Occipital lobe (tissue), 2 donors: ENCODE measurements around the gene USE1. TPM values are rescaled to one million over a fixed set of nuclear protein-coding genes. Genes with fewer than 3 reads are reported as not detected.

Experiments
- DNase-seq: peaks from one replicate; lab custom pipeline; 2025; lab: John Stamatoyannopoulos, UW
- total RNA-seq: library from RNA; depleted of rRNA; stranded (reverse); fragments of >200 nt; gene quantifications from one replicate; pipeline ENCODE4 v1.2.3, GENCODE V29; 2014

The USE1 gene
- total RNA-seq, 1 donor from 2014 or later = 10.1 TPM

DNA sequence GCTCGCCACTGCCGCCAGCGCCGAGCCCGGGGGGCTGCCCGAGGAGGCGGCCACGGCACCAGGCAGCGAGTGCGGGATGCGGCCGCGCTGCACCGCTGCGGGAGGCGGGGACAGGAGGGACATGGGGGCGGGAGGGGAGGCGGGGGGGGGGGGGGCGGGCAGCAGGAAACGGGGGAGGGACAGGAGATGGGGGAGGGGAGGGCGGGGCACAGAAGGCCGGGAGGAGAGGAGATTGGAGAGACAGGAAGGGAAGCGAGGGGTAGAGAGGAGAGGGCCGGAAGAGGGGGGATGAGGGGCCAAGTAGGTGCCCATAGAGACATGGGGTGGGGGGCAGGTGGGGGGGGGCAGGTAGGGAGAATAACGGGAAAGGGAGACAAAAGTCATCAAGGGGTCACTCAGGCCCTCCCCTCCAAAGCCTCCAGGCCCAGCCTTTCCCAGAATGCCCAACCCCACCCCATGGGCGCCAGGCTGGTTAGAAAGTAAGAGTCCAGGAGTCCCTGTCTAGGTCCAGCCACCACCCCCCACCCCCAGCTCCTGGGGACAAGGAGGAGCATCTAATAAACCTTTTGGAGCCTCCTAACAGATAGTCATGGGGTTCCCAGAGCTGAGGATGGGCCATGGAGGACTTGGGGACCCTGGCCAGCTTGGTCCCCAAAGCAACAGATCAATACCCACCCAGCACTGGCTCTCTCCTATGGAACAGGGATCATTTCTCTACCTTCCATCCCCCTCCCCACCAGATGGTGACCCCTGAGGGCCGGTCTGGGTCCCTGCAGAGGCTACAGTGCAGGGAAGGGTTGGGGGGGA is 21.0 kb downstream of the USE1 start:
- no peak for DNase-seq

DNA sequence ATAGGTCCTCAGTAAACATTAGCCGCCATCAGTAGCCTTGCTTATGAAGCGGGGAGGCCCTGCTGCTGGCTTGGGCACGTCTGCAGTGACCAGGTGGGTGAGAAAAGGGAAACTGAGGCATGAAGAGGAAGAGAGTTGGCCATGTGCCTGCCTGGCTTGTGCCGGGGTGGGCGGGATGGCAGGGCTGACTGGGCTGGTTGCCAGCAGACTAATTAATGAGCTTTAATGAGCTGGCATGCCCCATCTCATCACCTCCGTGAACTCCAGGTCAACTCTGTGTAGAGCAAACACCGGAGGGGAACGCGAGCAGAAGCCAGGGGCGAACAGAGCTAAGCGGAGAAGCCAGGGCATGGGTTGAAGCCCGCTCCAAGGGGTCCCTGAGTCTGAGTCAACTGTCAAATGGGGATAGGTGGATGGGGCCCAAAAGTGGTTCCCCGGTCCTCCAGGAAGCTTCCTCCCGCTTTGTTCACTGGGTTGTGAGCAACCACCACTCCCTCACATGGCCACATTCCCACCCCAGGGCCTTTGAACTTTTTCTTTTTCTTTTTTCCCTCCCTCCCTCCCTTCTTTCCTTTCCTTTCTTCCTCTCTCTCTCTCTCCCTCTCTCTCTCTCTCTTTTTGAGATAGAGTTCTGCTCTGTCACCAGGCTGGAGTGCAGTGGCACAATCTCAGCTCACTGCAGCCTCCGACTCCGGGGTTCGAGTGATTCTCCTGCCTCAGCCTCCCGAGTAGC is 21.8 kb downstream of the USE1 start:
- DNase-seq = no peak

DNA sequence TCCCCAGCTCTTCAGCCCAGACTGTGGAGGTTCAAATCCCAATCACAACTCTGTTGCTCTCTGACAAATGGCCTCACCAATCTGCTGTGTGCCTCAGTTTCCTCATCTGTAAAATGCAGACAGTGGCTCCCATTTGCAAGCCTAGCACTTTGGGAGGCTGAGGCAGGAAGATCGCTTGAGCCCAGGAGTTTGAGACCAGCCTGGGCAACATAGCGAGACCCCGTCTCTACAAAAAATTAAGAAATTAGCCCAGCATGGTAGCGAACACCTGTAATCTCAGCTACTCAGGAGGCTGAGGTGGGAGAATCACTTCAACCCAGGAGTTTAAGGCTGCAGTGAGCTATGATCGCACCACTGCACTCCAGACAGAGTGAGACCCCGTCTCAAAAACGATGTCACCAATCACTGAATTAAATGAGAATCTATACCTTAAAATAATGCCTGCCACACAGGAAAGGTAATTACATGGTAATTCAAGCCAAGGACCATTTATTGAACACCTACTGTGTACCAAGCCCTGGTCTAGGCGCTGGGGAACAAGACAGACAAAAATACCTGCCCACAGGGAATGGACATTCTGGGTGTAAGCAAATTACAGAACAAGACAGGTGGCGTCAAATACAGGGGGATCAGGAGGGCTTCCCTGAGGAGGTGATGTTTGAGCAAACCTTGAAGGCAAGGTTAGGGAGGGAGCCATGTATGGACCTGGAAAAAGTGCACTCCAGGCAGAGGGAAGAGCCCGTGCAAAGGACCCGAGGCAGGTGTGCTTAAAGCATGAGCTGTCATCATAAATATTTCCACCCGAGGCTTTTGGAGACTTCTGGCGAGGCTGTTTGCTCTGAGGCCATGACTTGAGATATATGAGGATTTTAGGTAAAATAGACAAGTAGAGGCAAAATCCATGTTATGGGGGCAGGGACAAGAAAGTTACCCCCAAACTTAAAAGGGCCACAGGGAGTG is 22.9 kb downstream of the USE1 start:
- no peak for DNase-seq

DNA sequence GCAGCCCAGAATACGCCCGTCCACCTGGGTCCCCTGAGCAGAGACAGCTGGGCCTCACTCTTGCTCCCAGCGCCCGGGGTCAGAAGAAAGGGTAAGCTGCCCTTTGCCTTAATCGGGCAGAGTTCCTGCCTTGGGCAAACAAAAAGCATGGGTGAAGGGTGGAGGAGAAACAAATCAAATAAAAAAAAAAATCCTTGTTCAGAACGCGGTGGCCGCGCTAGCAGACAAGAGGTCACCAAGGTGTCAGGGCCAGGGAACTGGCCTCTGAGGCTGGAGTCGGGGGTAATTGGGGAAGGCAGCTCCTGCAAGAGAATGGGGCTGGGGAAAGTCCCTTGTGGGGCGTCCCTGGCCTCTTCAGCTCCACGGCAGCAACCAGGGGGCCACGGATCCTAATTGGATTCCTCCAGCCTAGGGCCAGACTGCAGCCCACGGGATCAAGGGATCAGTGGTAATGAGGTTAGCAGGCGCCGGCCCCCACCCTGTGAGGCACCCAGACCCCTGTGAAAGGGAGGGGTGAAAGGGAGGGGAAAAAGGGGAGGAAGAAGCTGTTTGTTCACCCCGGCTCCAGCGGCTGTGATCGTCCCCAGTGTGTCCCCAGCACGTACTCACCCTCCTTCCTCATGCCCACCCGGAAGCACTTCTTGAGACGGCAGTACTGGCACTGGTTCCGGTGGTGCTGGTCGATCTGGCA is 25.1 kb downstream of the USE1 start:
- DNase-seq = no peak

DNA sequence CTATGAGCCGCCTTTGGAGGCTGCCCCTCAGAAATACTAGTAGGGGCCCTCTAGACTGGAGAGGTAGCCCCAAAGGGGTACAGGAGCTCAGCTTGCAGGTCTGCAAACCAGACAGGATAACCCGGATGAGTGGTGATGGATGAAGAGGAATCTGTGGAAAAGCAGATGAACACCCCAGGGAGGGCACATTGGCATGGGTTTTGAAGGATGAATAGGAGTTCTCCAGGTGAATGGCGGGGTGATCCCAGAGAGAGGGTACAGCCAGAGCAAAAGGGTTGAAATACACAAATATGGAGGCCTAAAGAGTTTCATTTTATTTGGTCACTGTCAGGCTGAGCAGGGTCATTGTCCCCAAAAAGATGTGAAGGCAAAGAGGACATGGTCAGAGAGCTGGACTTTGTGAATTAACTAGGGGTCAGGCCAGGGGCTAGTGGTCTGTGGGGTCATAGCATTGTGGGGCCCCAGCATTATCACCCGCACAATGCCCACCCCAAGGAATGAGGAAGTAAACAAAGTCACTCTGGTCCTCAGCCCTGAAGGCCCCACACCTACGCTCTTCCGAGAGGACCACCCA is 25.8 kb downstream of the USE1 start:
- no peak for DNase-seq

DNA sequence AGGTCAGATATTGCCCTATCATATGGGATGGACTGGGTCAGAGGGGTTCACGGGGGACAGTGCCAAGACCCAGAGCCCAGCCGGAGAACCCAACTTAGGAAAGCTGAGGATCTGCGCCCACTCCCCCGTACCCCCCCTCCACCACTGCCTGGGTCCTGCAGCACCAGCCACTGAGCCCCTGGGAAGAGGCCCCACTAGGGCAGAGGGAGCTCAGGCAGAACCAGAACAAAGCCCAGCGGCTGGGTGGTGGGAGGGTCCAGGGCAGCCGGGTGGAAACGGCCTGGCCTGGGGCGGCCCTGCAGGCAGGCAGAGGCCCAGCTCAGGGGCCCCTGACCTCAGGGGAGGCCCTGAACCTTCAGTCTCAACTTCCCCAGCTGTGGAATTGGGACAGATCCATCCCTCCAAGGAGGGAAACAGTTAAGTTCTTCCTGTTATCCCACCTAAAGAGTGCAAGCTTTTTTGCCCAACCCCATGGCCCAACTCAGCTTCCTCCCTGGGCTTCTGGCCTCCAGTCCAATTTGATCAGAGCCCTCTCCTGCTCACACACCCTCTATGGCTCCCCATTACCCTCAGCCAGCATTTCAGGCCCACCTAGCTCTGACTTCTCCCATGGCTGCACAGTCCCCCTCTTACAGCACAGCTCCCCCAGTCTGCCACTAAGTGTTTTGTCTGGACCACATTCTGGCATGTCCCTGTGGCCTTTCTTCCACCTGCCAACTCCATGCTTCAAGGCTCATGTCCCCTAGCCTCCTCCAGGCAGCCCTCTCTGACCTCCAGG is 27.5 kb downstream of the USE1 start:
- no peak for DNase-seq

DNA sequence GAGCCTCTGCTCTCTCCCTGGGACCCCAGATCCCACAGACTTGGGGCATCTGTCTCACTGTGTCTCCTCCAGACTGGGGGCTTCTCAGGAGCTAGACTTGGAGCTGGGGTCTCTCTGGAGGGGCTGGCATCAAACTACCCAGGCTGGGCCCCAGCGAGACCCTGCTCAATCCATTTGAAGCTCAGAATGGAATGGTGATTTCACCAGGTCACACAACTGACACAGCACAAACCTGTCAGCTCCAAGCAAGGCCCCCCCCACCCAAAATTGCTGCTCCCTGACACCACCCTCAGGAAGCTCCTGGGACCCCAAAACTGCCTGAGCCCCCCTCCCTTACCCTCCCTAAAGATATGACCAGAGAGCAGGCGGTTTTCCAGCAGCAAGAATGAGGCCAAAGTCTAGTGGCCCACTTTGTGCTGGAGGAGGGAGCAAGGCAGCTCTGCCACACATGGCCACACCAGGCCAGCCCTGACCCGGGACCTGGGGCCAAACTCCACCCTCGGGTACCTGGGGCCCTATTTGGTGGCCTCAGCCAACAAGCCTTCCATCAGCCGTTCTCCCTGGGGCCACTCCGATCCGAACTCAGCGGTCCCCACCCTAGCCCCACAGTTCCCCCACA is 28.2 kb downstream of the USE1 start:
- DNase-seq = no peak

DNA sequence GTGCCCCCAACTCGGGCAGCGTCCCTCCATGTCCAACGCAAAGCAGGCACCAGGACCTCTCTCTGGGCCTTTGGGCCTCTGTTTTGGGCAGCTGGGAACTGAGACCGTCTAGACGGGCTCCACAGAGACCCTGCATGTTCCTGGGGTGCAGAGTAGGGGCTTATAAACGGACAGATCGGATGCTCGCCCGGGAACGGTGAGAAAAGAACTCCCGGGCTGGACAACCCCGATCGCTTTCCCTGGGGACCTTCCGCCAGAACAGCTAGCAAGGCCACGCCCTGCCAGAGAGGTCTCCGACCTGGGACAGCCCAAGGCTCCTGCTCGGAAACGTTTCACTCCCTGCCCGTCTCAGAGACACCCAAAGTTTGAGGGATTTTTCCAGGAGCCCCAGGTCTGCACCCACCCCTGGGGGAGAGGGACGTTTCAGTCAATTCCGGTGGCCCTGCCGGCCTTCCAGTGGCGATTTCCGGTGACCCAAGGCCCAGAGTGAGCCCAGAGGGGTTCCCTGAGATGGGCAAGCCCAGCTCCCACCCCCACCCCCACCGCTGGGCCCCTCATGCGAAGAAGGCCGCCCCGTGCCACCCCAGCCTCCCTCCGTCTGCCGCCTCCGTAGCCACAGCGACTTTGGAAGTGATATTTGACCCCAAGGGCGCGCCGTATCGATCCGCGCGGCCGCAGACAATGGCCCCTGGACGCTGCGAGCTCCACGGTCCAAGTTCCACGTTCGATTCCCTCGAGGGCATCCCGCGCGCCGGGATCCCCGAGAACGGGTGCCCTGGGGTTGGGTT is 28.9 kb downstream of the USE1 start:
- DNase-seq = no peak

DNA sequence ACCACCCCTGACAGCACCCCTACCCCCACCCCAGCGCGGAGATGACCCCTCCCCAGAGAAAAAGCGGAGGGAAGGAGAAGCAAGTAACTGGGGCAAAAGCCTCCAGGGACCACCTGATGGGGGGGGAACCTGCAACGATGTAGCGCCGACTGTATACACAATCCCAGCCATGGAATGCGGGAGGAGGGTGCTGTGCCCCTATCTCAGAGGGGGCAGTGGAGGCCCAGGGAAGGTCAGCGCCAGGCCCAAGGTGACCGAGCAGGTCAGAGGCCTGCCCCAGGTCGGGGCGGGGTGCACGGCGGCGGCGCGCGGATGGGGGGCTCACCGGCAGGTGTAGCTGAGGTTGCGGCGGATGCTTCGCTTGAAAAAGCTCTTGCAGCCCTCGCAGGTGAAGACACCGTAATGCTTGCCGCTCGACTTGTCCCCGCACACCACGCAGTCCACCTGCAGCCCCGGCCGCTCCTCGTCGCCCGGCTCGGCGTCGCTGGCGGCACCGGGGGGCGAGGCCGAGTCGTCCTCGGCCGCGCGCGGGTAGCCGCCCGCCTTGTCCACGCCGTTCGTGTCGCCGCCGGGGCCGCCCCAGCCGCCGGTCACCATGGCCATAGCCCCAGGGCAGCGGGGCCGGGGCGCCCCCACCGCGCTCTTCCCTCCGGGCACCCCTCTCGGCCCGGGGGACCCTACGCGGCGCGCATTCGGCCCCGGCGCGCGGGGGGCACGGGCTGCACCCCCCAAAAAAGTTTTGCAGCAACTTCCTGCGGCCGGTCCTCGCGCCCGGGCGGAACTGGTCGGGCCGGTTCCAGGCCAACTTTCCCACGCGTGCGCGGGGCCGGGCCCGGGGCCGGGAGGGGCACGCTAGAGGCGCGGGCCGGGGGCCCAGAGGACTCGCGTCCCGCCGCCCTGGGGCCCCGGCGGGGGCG is 29.7 kb downstream of the USE1 start:
- DNase-seq = no peak

DNA sequence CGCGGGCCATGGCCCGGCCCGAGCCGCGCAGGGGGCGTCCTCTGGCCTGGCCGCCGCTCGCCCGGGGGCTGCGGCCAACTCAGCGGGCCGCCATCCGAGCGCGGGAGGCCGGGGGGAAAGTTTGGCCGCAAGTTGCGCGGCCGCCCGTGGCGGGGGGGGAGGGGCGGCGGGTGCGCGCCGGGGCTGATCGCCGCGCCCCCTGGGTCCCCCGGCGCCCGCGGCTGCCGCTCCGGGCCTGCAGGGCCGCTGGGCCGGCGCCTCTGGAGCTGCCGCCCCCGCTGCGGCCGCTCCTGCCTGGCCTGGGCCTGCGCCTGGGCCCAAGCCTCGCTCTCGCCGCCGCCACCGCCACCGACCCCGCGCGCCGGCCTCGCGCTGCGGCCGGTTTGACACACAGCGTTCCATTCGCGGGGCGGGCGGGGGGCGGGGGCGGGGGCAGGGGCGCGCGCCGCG is 30.4 kb downstream of the USE1 start, which contains the start of gene NR2F6:
TSS of gene NR2F6 (minus strand) at position 385 of the 450 bp plus-strand sequence. CDS start 699 bp downstream, outside the sequence.
- DNase-seq = no peak

DNA sequence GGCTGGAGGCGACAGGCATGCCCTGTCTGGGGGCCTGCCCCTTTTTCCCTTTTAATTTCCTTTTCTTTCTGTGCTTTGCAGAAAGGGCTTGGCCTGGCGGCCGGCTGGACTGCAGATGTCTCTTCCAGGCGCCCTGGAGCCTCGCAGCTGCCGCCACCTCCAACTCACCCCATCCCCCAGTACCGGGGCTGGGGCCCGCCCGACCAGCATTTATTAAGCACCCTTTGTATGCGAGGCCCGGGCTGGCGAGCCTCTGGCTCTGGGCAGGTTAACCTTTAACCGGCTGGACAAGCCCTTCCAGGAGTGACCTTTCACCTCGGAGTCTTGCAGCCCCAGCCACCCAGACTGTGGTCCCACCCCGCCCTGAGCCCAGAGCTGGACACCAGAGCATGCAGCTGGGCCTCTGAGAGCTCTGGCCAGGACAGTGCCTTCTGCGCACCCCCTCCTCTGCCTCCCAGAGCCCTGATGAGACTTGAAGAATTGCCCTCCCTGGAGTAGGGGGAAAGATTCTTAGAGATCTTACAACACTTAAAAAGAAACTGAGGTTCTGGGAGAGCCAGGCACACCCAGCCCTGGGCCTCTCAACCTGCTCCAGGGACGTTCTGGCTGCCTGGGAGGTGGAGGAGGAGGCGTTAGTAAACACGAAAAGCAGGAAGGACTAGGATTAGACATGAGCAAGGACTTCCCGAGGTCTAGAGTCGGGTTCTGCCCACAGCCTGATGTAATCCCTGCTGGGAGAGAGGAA is 31.7 kb downstream of the USE1 start:
- no peak for DNase-seq

DNA sequence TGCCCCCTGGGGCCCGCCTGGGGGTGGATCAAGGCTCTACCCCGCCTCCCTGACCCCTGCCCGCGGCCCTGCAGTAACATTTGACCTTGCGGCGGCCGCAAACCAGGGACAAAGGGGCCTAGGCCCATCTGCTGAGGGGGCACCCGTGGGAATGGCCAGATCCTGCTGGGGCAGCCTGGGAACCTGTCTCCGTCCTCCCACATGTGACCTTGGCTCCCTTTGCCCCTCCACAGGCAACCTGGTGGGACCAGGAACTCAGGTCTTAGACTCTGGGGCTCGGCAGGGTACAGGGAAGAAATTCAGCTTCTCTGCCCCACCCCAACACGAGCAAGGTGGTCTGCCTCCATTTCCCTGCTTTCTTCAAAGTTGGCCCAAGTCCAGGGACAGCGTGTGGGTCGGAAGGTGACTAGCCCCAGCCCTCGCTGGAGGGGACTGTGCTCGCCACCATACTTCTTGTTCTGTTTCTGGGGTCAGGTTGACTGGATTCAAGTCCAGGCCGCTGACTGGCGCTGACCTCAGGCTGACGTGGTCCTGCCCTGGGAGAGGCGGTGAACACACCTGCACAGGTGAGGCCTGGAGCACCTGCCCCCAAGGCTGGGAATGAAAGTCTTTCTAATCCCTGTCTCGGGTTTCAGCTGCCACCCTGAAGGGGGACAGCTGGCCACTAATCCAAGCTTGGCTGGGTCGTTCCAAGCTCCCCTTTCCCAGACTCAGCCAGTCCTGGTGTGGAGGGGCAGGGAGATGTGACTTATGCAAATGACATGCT is 33.0 kb downstream of the USE1 start:
- DNase-seq = no peak

DNA sequence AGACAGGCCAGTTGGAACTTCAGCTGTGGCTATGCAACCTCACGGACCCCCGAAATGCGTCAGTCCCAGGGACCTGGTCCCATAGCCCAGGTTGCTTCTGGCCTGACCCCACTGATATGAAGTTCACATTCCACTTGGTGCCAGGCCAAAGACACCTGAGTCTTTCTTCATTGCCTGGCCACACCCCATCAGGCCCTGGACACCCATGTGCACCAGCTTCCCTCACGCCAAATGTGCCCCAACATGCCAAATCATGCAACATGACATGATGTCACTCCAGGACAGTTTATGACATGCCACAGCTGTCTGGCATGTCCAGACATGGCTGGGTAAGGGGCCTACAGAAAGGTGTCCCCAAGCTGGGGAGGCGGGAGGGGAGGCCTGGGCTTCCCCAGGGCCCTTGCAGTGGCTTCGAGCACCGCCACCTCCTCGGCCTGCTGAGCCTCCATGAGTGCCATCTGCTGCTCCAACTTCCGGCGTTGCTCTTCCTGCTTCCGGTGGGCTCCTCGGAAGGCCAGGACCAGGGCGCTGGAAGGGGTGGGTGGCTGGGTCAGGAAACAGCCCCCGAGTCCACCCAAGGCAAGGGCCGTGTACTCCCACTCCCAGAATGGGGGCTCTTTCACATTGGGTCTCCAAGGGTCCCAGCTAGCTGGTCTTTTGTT is 34.9 kb downstream of the USE1 start:
- DNase-seq = no peak

DNA sequence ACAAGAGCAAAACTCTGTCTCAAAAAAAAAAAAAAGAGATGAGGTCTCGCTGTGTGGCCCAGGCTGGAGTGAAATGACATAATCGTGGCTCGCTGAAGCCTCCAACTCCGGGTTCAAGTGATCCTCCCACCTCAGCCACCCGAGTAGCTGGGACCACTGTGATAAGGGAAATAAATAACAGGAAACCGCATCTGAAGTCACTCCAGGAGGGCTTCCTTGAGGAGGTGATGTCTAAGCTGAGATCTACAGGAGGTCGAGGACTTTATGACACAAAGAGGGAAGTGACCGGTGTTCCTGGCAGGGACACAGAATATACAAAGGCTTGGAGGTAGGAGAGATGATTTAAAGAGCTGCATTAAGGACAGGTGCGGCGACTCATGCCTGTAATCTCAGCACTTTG is 39.5 kb downstream of the USE1 start:
- no peak for DNase-seq

DNA sequence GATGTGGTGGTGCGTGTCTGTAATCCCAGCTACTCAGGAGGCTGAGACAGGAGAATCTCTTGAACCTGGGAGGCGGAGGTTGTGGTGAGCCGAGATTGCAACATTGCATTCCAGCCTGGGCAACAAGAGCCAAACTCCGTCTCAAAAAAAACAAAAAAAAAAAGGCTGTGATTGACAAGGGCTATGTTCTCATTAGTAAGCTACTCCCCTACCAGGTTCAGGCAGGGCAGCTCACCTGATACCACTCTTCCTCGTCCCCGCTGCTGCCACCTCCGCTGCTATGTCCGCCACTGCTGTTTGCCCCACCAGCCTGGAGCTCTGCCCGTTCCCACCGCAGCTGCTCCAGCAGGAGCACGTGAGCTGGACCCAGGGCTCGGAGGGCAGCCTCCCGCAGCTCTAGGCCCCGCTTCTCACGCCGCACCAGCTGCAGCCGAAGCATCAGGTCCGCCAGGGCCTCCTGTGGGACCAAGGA is 40.0 kb downstream of the USE1 start:
- DNase-seq = no peak
